ENCODE data around the gene TENT4B.

The TENT4B gene

GRCh38 chr16:50198802-50199403 is 45.8 kb downstream of the TENT4B start:
- no peak for DNase-seq

- DNase-seq, result no peak
Measured at GRCh38 chr16:50201787-50202186, 48.7 kb downstream of the TENT4B start.

GRCh38 chr16:50202926-50203624 is 50.0 kb downstream of the TENT4B start:
- DNase-seq, result peak; percentile 37

GRCh38 chr16:50203681-50204080 is 50.6 kb downstream of the TENT4B start:
- no peak for DNase-seq

GRCh38 chr16:50204453-50205108 is 51.5 kb downstream of the TENT4B start:
- peak; percentile 32 for DNase-seq

GRCh38 chr16:50207652-50208051 is 54.5 kb downstream of the TENT4B start:
- DNase-seq, result no peak

- no peak for DNase-seq
Measured at GRCh38 chr16:50208460-50208931, 55.4 kb downstream of the TENT4B start.

- no peak for DNase-seq
Measured at GRCh38 chr16:50209546-50210265, 56.6 kb downstream of the TENT4B start.

GRCh38 chr16:50210266-50211038 is 57.3 kb downstream of the TENT4B start:
- peak; percentile 85 for DNase-seq

- DNase-seq, result no peak
Measured at GRCh38 chr16:50213939-50214519, 60.9 kb downstream of the TENT4B start.

GRCh38 chr16:50215680-50216079 is 62.6 kb downstream of the TENT4B start:
- no peak for DNase-seq

- DNase-seq, result no peak
Measured at GRCh38 chr16:50216231-50216630, 63.1 kb downstream of the TENT4B start.

GRCh38 chr16:50219402-50219975 is 66.4 kb downstream of the TENT4B start:
- DNase-seq, result no peak

GRCh38 chr16:50224286-50224685 is 71.2 kb downstream of the TENT4B start:
- DNase-seq, result no peak

- no peak for DNase-seq
Measured at GRCh38 chr16:50227120-50227519, 74.0 kb downstream of the TENT4B start.

GRCh38 chr16:50227665-50228064 is 74.6 kb downstream of the TENT4B start:
- no peak for DNase-seq

- no peak for DNase-seq
Measured at GRCh38 chr16:50228364-50228868, 75.3 kb downstream of the TENT4B start.

- no peak for DNase-seq
Measured at GRCh38 chr16:50229149-50229726, 76.1 kb downstream of the TENT4B start.

GRCh38 chr16:50234771-50235556 is 81.9 kb downstream of the TENT4B start:
- DNase-seq, result no peak

- no peak for DNase-seq
Measured at GRCh38 chr16:50235581-50235980, 82.5 kb downstream of the TENT4B start.

Measured in femur (tissue), 1 donor.